ENCODE data around the gene TMEM131.

DNA sequence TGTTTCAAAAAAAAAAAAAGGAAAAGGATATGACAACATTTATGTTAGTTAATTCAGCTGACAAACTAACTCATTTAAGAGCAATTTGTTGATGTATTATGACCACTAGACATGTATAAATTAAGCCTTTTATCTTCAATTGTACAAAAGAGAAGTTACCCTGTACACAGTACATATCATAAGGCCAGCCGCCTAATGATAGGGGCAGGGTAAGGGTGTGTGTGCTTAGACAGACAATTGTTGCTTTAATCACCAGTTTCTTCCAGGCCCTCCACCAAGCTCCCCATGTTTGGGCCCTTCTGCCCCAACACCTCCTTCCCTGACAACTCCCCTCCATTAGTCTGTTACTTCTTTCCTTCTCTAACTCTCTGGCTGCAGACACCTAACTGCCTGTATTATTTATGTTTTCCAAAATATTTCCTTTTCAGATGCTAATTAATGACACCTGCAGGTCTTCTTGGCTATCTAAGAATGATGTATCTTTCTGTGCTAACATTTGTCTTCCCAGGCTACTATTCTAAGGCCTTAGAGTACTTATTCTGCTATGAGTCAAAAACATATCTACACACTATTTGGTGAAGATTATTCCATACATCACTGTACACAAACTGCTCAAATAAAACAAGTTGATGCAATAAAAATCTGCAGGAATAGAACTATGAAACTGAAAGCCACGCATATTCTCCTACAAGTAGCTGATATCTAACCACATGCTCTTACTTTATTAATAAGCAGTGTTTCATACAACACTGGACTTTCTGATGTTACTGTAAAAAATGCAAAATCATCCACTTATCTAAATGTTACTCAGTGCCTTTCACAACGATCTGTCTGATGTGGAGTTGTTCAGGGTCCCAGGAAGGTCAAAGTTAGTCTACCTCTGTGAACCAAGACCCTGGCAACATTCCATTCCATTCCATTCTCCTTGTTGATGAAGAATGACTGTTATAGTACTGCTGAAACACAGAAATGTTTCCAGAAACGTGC lies 26.4 kb downstream of the TMEM131 start:
- no peak for TF ChIP-seq CTCF (conservative IDR thresholded peaks at IDR 0.05)
- TF ChIP-seq EZH2 (IDR thresholded peaks at IDR 0.05; ENCODE audit: low read depth), result no peak

All from PC-9 (cell line).